HL-60 (cell line): ENCODE results near the gene ITCH.

Experiments
- GABPA ChIP-seq: IDR thresholded peaks from 2 replicates; pipeline ENCODE4 v1.6.1; 2012; ENCODE audit warnings: low read depth
- POLR2AphosphoS5 ChIP-seq: IDR thresholded peaks from 2 replicates; pipeline ENCODE4 v1.6.1; 2012; ENCODE audit warnings: low read depth
- TF ChIP-seq, protein P1 (sequence below): IDR thresholded peaks from one replicate; pipeline ENCODE4 v1.5.1; 2011; ENCODE audit warnings: low read length, control low read depth, inconsistent platforms; ENCODE audit not compliant: insufficient read depth
- TF ChIP-seq, protein P2 (sequence below): IDR thresholded peaks from 2 replicates; pipeline ENCODE4 v1.6.1; 2012; ENCODE audit warnings: low read depth; ENCODE audit not compliant: insufficient replicate concordance

DNA sequence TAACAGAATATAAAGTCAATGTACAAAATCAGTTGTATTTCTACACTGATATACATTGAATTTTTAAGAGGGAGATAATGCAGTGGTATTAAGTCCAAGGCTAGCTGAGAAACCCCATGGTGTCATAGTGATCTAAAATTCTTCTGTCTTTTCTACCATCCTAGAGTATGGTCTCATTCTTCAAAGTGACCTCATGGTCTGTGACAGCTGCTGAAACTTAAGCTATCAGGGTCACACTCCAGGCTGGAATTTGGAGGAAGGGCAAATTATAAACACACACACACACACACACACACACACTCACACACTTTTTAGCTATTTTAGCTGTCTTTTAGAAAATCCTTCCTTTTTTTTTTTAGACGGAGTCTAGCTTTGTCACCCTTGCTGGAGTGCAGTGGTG is 105.9 kb downstream of the ITCH start:
- TF ChIP-seq, protein P1, sequence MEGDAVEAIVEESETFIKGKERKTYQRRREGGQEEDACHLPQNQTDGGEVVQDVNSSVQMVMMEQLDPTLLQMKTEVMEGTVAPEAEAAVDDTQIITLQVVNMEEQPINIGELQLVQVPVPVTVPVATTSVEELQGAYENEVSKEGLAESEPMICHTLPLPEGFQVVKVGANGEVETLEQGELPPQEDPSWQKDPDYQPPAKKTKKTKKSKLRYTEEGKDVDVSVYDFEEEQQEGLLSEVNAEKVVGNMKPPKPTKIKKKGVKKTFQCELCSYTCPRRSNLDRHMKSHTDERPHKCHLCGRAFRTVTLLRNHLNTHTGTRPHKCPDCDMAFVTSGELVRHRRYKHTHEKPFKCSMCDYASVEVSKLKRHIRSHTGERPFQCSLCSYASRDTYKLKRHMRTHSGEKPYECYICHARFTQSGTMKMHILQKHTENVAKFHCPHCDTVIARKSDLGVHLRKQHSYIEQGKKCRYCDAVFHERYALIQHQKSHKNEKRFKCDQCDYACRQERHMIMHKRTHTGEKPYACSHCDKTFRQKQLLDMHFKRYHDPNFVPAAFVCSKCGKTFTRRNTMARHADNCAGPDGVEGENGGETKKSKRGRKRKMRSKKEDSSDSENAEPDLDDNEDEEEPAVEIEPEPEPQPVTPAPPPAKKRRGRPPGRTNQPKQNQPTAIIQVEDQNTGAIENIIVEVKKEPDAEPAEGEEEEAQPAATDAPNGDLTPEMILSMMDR: no peak
- no peak for TF ChIP-seq GABPA
- TF ChIP-seq, protein P2, sequence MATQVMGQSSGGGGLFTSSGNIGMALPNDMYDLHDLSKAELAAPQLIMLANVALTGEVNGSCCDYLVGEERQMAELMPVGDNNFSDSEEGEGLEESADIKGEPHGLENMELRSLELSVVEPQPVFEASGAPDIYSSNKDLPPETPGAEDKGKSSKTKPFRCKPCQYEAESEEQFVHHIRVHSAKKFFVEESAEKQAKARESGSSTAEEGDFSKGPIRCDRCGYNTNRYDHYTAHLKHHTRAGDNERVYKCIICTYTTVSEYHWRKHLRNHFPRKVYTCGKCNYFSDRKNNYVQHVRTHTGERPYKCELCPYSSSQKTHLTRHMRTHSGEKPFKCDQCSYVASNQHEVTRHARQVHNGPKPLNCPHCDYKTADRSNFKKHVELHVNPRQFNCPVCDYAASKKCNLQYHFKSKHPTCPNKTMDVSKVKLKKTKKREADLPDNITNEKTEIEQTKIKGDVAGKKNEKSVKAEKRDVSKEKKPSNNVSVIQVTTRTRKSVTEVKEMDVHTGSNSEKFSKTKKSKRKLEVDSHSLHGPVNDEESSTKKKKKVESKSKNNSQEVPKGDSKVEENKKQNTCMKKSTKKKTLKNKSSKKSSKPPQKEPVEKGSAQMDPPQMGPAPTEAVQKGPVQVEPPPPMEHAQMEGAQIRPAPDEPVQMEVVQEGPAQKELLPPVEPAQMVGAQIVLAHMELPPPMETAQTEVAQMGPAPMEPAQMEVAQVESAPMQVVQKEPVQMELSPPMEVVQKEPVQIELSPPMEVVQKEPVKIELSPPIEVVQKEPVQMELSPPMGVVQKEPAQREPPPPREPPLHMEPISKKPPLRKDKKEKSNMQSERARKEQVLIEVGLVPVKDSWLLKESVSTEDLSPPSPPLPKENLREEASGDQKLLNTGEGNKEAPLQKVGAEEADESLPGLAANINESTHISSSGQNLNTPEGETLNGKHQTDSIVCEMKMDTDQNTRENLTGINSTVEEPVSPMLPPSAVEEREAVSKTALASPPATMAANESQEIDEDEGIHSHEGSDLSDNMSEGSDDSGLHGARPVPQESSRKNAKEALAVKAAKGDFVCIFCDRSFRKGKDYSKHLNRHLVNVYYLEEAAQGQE: no peak
- no peak for TF ChIP-seq POLR2AphosphoS5
